K562 (cell line): ENCODE results near the gene CPSF4. TPM values are rescaled to one million over a fixed set of nuclear protein-coding genes. Genes with fewer than 3 reads are reported as not detected.

Experiments used
- ETV1 ChIP-seq: fragments of 450-650 bp; conservative IDR thresholded peaks from 2 replicates; pipeline ENCODE4 v1.6.1; 2016; ENCODE audit warnings: missing genetic modification characterization, control low read depth, low read depth, missing compliant biosample characterization
- FOXK2 ChIP-seq, 2 experiments: fragments of 450-650 bp; IDR thresholded peaks in 1 of 2; conservative IDR thresholded peaks in 1 of 2; 2 replicates each; pipeline ENCODE4 v1.6.1; 2016; ENCODE audit warnings: low read depth in 2 of 2, mild to moderate bottlenecking in 1 of 2
- KDM1A ChIP-seq, 2 experiments: fragments of 450-650 bp; IDR thresholded peaks; 2 replicates each; pipeline ENCODE4 v1.6.1; 2016; ENCODE audit warnings: mild to moderate bottlenecking in 2 of 2
- KLF16 ChIP-seq: IDR thresholded peaks from 2 replicates; pipeline ENCODE4 v1.6.1; 2016; ENCODE audit warnings: antibody characterized with exemption
- NCOA6 ChIP-seq: fragments of 450-650 bp; IDR thresholded peaks from 2 replicates; pipeline ENCODE4 v1.6.1; 2017; ENCODE audit warnings: mild to moderate bottlenecking
- NONO ChIP-seq, 2 experiments: fragments of 200-400 bp in 1 of 2; fragments of 450-650 bp in 1 of 2; formaldehyde crosslinking in 1 of 2; IDR thresholded peaks; 2 replicates each; pipeline ENCODE4 v1.6.1; 2017; ENCODE audit warnings: low read depth in 2 of 2, mild to moderate bottlenecking in 2 of 2, moderate library complexity in 2 of 2, low read length in 1 of 2
- POLR2AphosphoS5 ChIP-seq: IDR thresholded peaks from 2 replicates; pipeline ENCODE4 v1.6.1; 2011; ENCODE audit warnings: mild to moderate bottlenecking, low read depth, low read length, moderate library complexity; ENCODE audit not compliant: control insufficient read depth, insufficient read depth
- POU5F1 ChIP-seq: fragments of 150-350 bp; IDR thresholded peaks from 2 replicates; pipeline ENCODE4 v1.6.1; 2014; ENCODE audit warnings: borderline replicate concordance, low read length, low read depth, mild to moderate bottlenecking; ENCODE audit not compliant: partially characterized antibody
- TEAD2 ChIP-seq: fragments of 450-650 bp; IDR thresholded peaks from 2 replicates; pipeline ENCODE4 v1.6.1; 2016; ENCODE audit warnings: missing genetic modification characterization, control low read depth, missing compliant biosample characterization
- TOE1 ChIP-seq, 2 experiments: fragments of 450-650 bp in 1 of 2; sonication (generic) in 1 of 2; formaldehyde crosslinking in 1 of 2; IDR thresholded peaks; 2 replicates each; pipeline versions ENCODE4 v1.7.1 to v1.8.0; 2016 to 2022; ENCODE audit warnings: borderline replicate concordance in 2 of 2, mild to moderate bottlenecking in 2 of 2, antibody characterized with exemption in 1 of 2, inconsistent platforms in 1 of 2, low read depth in 1 of 2, missing genetic modification reagents in 1 of 2, moderate library complexity in 1 of 2
- ZKSCAN3 ChIP-seq: fragments of 250-450 bp; sonication (Bioruptor Pico); IDR thresholded peaks from 2 replicates; pipeline ENCODE4 v1.4.0; 2020
- ZNF239 ChIP-seq: fragments of 250-450 bp; sonication (Bioruptor Pico); IDR thresholded peaks from 2 replicates; pipeline ENCODE4 v1.4.0; 2020; ENCODE audit warnings: mild to moderate bottlenecking
- ZNF57 ChIP-seq: fragments of 450-650 bp; formaldehyde crosslinking; IDR thresholded peaks from 2 replicates; pipeline ENCODE4 v1.4.0; 2020; ENCODE audit warnings: mild to moderate bottlenecking, moderate library complexity
- ZZZ3 ChIP-seq: fragments of 450-650 bp; IDR thresholded peaks from 2 replicates; pipeline ENCODE4 v1.6.1; 2016; ENCODE audit warnings: antibody characterized with exemption, mild to moderate bottlenecking, moderate library complexity
- polyA plus RNA-seq, 8 experiments: library from polyadenylated mRNA; depleted of rRNA in 4 of 8; stranded (reverse) in 5 of 8; unstranded in 3 of 8; fragments of >200 nt; fragmentation: Nextera tagmentation in 2 of 8; fragmentation: Illumina TruSeq in 1 of 8; extraction: Ambion mirVana in 2 of 8; extraction: Trizol in 1 of 8; gene quantifications; 2 replicates each; pipeline versions ENCODE4 v1.2.1 to v1.2.3, GENCODE V29; 2011 to 2014; ENCODE audit warnings: inconsistent platforms in 1 of 8, missing spikeins in 1 of 8
- total RNA-seq, 7 experiments: library from RNA; depleted of rRNA in 6 of 7; stranded (reverse); fragments of >200 nt in 6 of 7; fragmentation: Illumina TruSeq in 2 of 7; extraction: Trizol in 2 of 7; gene quantifications; 2 replicates each; pipeline versions ENCODE4 v1.2.1 to v1.2.3, GENCODE V29; 2011 to 2021; ENCODE audit warnings: low replicate concordance in 1 of 7
- TF ChIP-seq, protein P1 (sequence below): fragments of 250-450 bp; sonication (Bioruptor Pico); IDR thresholded peaks from 2 replicates; pipeline ENCODE4 v1.8.0; 2022; ENCODE audit warnings: inconsistent platforms
- TF ChIP-seq, protein P2 (sequence below): fragments of 450-650 bp; conservative IDR thresholded peaks from 2 replicates; pipeline ENCODE4 v1.6.1; 2016; ENCODE audit warnings: missing genetic modification characterization, low read depth, mild to moderate bottlenecking, missing compliant biosample characterization, moderate library complexity
- TF ChIP-seq, protein P3 (sequence below): fragments of 250-450 bp; sonication (Bioruptor Pico); IDR thresholded peaks from 2 replicates; pipeline ENCODE4 v1.6.1; 2021; ENCODE audit warnings: mild to moderate bottlenecking
- TF ChIP-seq, protein P4 (sequence below): fragments of 450-650 bp; formaldehyde crosslinking; IDR thresholded peaks from 2 replicates; pipeline ENCODE4 v1.4.0; 2020; ENCODE audit warnings: mild to moderate bottlenecking, moderate library complexity
- TF ChIP-seq, protein P5 (sequence below): fragments of 250-450 bp; sonication (Bioruptor Pico); IDR thresholded peaks from 2 replicates; pipeline ENCODE4 v1.4.0; 2020; ENCODE audit warnings: borderline replicate concordance

CPSF4 gene
- total and polyA plus RNA-seq, 9 of the 15 experiments (the other 6 are each of a cell fraction or from before 2014, with no cell fraction given), result 16.9 to 118 (median 71.7) TPM

DNA sequence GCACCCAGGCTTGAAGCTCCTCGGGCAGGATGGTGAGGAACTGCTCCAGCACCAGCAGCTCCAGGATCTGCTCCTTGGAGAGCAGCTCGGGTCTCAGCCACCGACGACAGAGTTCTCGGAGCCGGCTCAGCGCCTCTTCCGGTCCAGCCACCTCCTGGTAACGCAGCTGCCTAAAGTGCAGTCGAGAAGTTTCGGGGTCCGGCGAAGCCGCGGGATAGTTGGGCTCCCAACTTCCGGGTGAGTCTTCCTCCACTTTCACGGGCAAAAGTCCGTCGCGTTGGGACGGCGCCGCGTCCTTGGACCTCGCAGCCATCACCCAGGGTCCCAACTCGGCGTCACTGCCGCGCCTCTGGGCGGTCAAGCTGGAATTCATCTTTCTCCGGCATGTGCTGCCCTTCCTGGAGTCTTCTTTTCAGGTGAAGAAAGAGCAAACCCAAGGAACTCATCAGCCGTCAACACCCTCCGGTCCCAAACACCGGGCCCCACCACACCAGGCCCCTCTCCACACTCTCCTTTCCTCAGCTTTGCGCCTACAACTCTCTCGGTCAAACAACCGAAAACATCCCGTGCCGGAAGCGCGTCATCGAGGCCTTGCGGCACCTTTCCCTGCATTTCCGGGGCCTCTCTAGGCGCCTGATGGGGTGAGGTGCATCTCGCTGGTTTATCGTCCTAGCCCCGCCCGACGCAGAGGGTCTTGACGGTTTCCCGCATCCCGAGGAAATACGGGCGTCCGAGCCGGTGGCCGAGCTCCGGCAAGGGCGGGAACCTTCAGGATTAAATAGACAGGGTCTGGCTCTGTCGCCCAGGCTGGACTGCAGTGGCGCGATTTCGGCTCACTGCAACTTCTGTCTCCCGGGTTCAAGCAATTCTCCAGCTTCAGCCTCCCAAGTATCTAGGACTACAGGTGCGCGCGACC, 61.2 kb downstream of the CPSF4 start, which contains the start of gene ZNF394 (continued):
- TF ChIP-seq POU5F1 (peak; percentile 55), NONO (IDR thresholded peaks at IDR 0.05; ENCODE audit: low read depth in 2 of 2, low read length in 1 of 2) (no peak), ZNF239 (no peak), TOE1 (IDR thresholded peaks at IDR 0.05; ENCODE audit: borderline replicate concordance) (peak; percentile 69; the same call in 1 of the 2 replicates), TOE1 (CRISPR knock-in tag; IDR thresholded peaks at IDR 0.05; ENCODE audit: borderline replicate concordance, low read depth) (no peak), KLF16 (no peak), NCOA6 (no peak), ZNF57 (CRISPR knock-in tag) (no peak), POLR2AphosphoS5 (peak; percentile 96), TEAD2 (tag) (no peak), ZKSCAN3 (no peak), ETV1 (tag) (peak; percentile 84), FOXK2 (conservative IDR thresholded peaks at IDR 0.05 in 1 of 2, IDR thresholded peaks at IDR 0.05 in 1 of 2; ENCODE audit: low read depth in 2 of 2) (peak; percentile 95), KDM1A (IDR thresholded peaks at IDR 0.05) (no peak), ZZZ3 (peak; percentile 75; the same call in 1 of the 2 replicates)
- TF ChIP-seq, protein P1, sequence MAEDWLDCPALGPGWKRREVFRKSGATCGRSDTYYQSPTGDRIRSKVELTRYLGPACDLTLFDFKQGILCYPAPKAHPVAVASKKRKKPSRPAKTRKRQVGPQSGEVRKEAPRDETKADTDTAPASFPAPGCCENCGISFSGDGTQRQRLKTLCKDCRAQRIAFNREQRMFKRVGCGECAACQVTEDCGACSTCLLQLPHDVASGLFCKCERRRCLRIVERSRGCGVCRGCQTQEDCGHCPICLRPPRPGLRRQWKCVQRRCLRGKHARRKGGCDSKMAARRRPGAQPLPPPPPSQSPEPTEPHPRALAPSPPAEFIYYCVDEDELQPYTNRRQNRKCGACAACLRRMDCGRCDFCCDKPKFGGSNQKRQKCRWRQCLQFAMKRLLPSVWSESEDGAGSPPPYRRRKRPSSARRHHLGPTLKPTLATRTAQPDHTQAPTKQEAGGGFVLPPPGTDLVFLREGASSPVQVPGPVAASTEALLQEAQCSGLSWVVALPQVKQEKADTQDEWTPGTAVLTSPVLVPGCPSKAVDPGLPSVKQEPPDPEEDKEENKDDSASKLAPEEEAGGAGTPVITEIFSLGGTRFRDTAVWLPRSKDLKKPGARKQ (CRISPR knock-in tag), result no peak
- TF ChIP-seq, protein P2, sequence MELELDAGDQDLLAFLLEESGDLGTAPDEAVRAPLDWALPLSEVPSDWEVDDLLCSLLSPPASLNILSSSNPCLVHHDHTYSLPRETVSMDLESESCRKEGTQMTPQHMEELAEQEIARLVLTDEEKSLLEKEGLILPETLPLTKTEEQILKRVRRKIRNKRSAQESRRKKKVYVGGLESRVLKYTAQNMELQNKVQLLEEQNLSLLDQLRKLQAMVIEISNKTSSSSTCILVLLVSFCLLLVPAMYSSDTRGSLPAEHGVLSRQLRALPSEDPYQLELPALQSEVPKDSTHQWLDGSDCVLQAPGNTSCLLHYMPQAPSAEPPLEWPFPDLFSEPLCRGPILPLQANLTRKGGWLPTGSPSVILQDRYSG (tag), result no peak
- TF ChIP-seq, protein P3, sequence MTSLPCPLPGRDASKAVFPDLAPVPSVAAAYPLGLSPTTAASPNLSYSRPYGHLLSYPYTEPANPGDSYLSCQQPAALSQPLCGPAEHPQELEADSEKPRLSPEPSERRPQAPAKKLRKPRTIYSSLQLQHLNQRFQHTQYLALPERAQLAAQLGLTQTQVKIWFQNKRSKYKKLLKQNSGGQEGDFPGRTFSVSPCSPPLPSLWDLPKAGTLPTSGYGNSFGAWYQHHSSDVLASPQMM, result no peak
- TF ChIP-seq, protein P4, sequence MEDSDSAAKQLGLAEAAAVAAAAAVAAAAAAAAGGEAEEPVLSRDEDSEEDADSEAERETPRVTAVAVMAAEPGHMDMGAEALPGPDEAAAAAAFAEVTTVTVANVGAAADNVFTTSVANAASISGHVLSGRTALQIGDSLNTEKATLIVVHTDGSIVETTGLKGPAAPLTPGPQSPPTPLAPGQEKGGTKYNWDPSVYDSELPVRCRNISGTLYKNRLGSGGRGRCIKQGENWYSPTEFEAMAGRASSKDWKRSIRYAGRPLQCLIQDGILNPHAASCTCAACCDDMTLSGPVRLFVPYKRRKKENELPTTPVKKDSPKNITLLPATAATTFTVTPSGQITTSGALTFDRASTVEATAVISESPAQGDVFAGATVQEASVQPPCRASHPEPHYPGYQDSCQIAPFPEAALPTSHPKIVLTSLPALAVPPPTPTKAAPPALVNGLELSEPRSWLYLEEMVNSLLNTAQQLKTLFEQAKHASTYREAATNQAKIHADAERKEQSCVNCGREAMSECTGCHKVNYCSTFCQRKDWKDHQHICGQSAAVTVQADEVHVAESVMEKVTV (CRISPR knock-in tag), result no peak
- TF ChIP-seq, protein P5, sequence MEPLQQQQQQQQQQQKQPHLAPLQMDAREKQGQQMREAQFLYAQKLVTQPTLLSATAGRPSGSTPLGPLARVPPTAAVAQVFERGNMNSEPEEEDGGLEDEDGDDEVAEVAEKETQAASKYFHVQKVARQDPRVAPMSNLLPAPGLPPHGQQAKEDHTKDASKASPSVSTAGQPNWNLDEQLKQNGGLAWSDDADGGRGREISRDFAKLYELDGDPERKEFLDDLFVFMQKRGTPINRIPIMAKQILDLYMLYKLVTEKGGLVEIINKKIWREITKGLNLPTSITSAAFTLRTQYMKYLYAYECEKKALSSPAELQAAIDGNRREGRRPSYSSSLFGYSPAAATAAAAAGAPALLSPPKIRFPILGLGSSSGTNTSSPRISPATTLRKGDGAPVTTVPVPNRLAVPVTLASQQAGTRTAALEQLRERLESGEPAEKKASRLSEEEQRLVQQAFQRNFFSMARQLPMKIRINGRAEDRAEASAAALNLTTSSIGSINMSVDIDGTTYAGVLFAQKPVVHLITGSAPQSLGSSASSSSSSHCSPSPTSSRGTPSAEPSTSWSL, result no peak
